SK-N-MC (cell line): Measurements from ENCODE around the gene DNAJC15.

Experiments
- EZH2 ChIP-seq: fragments of 200-600 bp; sonication (generic); IDR thresholded peaks from one replicate; pipeline ENCODE4 v1.6.1; 2017; ENCODE audit warnings: antibody characterized with exemption
- POLR2AphosphoS5 ChIP-seq: IDR thresholded peaks from 2 replicates; pipeline ENCODE4 v1.6.1; 2012; ENCODE audit warnings: mild to moderate bottlenecking, low read depth, low read length, borderline replicate concordance

DNA sequence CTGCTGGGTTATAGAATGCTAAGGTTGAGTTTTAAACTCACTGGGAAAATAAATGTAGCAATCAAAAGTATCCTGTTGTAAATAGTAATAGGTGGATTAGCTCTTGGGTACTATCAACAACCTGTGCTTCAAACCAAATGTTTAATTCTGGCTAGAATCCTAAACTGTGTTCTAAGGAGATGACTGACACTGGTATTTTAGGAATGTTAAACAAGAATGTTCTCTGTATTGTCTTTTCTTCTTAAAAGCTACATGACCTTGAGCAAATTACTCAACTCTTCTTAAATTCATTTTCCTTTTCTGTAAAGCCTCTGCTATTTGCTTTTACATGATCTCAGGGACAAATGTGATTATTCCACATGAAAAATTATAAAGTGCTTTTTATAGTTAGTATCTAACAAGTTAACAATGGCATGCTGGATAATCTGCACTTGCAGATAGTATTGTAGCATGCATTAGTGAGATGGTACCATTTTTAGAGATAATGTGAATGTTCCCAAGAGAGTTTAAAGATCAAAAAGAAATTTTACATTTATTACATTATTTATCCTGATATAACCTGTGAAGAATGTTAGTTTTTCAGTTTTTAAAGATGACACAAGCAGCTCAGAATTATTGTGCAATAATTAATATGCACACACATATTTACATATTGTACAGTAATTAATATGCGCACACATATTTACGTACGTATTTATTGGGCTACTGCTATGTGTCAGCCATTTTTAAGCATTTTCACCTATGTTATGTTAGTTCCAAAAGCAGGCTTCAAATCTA, 17.7 kb upstream of the DNAJC15 start:
- no peak for TF ChIP-seq POLR2AphosphoS5
- no peak for TF ChIP-seq EZH2
